CD4-positive, alpha-beta T cell (primary cell): ENCODE data around the gene ANKHD1. TPM values are rescaled to one million over a fixed set of nuclear protein-coding genes. Genes with fewer than 3 reads are reported as not detected.

Source experiments
- ATAC-seq: fragments of 200-7000 bp; cut with Tn5 transposase; one replicate; pipeline ENCODE4 v1.10.0; 2022; ENCODE audit warnings: mild to moderate bottlenecking; ENCODE audit not compliant: poor library complexity
- CTCF ChIA-PET: fragments of 350-600 bp; sonication (Branson Sonifier 250); formaldehyde crosslinking; loops from one replicate; lab custom pipeline; 2021; ENCODE audit warnings: antibody characterized with exemption, inconsistent platforms; lab: Charles Lee
- POLR2A ChIA-PET: fragments of 350-600 bp; sonication (Branson Sonifier 250); formaldehyde crosslinking; loops from one replicate; lab custom pipeline; 2021; ENCODE audit warnings: antibody characterized with exemption, inconsistent platforms; lab: Charles Lee
- DNase-seq, 14 experiments: peaks; one replicate each; pipeline ENCODE4 v3.0.0-alpha.2; 2013 to 2020; ENCODE audit warnings: mixed read lengths in 2 of 14
- H3K27ac ChIP-seq, 2 donors: one replicate each; pipeline versions ENCODE4 v1.5.1 to v1.7.0; 2013; ENCODE audit warnings: low read length in 2 of 2, low read depth in 1 of 2, mild to moderate bottlenecking in 1 of 2
- H3K27me3 ChIP-seq, 2 experiments: 1 replicate in 1 of 2; 2 replicates in 1 of 2; pipeline versions ENCODE4 v1.6.1 to v1.7.0; 2013; ENCODE audit warnings: low read length in 2 of 2, control low read depth in 1 of 2, mild to moderate bottlenecking in 1 of 2, moderate library complexity in 1 of 2; ENCODE audit not compliant: insufficient read depth in 2 of 2, control insufficient read depth in 1 of 2
- H3K36me3 ChIP-seq: one replicate; pipeline ENCODE4 v1.6.1; 2013; ENCODE audit warnings: low read length, control low read depth; ENCODE audit not compliant: insufficient read depth
- H3K4me1 ChIP-seq: one replicate; pipeline ENCODE4 v1.6.1; 2013; ENCODE audit warnings: low read length, control low read depth; ENCODE audit not compliant: insufficient read depth
- H3K4me3 ChIP-seq: one replicate; pipeline ENCODE4 v1.5.1; 2013; ENCODE audit warnings: mild to moderate bottlenecking, low read length, moderate library complexity
- H3K9me3 ChIP-seq, 2 experiments: 1 replicate in 1 of 2; 2 replicates in 1 of 2; pipeline versions ENCODE4 v1.6.1 to v1.7.0; 2013; ENCODE audit warnings: low read length in 2 of 2, mild to moderate bottlenecking in 2 of 2, control low read depth in 1 of 2, moderate library complexity in 1 of 2; ENCODE audit not compliant: control insufficient read depth in 1 of 2, insufficient read depth in 1 of 2
- H3K27ac Mint-ChIP-seq: one replicate; pipeline ENCODE4 v1.8.0; 2020; ENCODE audit warnings: mixed read lengths
- H3K27me3 Mint-ChIP-seq: one replicate; pipeline ENCODE4 v1.8.0; 2021; ENCODE audit warnings: mixed read lengths
- H3K36me3 Mint-ChIP-seq: one replicate; pipeline ENCODE4 v1.8.0; 2021; ENCODE audit warnings: low read depth, mixed read lengths
- H3K4me1 Mint-ChIP-seq: one replicate; pipeline ENCODE4 v1.8.0; 2021; ENCODE audit warnings: low read depth, mixed read lengths
- H3K4me3 Mint-ChIP-seq: one replicate; pipeline ENCODE4 v1.8.0; 2020; ENCODE audit warnings: mild to moderate bottlenecking, mixed read lengths
- H3K9me3 Mint-ChIP-seq: one replicate; pipeline ENCODE4 v1.8.0; 2020; ENCODE audit warnings: mixed read lengths
- CTCF ChIP-seq: fragments of 200-600 bp; IDR thresholded peaks from one replicate; pipeline ENCODE4 v1.8.0; 2022; ENCODE audit warnings: antibody characterized with exemption, mild to moderate bottlenecking
- intact Hi-C, 2 experiments: fragments of 100-400 bp; cut with DNase I in 1 of 2; cut with micrococcal nuclease in 1 of 2; formaldehyde crosslinking; loops; one replicate each; pipeline versions ENCODE4 v1.15.1 to v1.9.0; 2023 to 2025; cut with DNase I, micrococcal nuclease
- total RNA-seq, 174 experiments: library from RNA in 2 of 174; stranded (reverse) in 2 of 174; gene quantifications; one replicate each; pipeline ENCODE4 v1.2.3 and lab custom pipeline; 2021 to 2026

ANKHD1 gene
- total RNA-seq, 2 experiments from 2014 or later = 202 to 212 TPM

- peak in 11 of 14 experiments; percentile 10 to 65 (median 22) for DNase-seq
- intact Hi-C loops = loop anchor here (1.0 to 2.0 kb wide), 4 partner anchors 260 to 348 kb away; partner anchors contain the start of gene CD14 (in 1 of the 2)
- peaks cover 5% of the 10 kb centered on the region for H3K4me1 ChIP-seq
- no peaks in the 10 kb centered on the region for H3K9me3 ChIP-seq
- Mint-ChIP-seq H3K27me3 (no peaks in the 10 kb centered on the region), H3K27ac (no peak overlapping the region), H3K36me3 (no peaks in the 10 kb centered on the region), H3K4me1 (no peaks in the 10 kb centered on the region), H3K9me3 (no peaks in the 10 kb centered on the region), H3K4me3 (no peak overlapping the region)
- H3K4me3 ChIP-seq = no peak overlapping the region
- TF ChIP-seq CTCF = peak; percentile 83
- no peak overlapping the region for H3K27ac ChIP-seq
- POLR2A ChIA-PET = interaction anchor here (1.4 kb wide), 1 partner anchor 29 kb away, joined by 9 read pairs; the partner anchor contains the start of gene ANKHD1
- peak; percentile 66 for ATAC-seq
- H3K36me3 ChIP-seq = no peaks in the 10 kb centered on the region
- CTCF ChIA-PET = interaction anchor here (0.9 to 1.8 kb wide), 15 partner anchors 10 to 347 kb away, joined by 3 to 13 read pairs (median 4); partner anchors contain the start of genes ANKHD1, EIF4EBP3 and ZMAT2
- no peaks in the 10 kb centered on the region for H3K27me3 ChIP-seq
Measured at GRCh38 chr5:140372971-140373487, 28.6 kb upstream of the ANKHD1 start.

GRCh38 chr5:140381351-140381750 is 20.3 kb upstream of the ANKHD1 start:
- peaks cover 6% of the 10 kb centered on the region for H3K4me1 Mint-ChIP-seq
- H3K4me3 ChIP-seq = no peak overlapping the region
- H3K27me3 Mint-ChIP-seq = no peaks in the 10 kb centered on the region
- no peaks in the 10 kb centered on the region for H3K9me3 Mint-ChIP-seq
- H3K4me1 ChIP-seq = peaks cover 4% of the 10 kb centered on the region
- H3K27me3 ChIP-seq = no peaks in the 10 kb centered on the region
- no peak overlapping the region for H3K4me3 Mint-ChIP-seq
- TF ChIP-seq CTCF = no peak
- H3K9me3 ChIP-seq = no peaks in the 10 kb centered on the region
- no peak overlapping the region for H3K27ac Mint-ChIP-seq
- POLR2A ChIA-PET = no interaction called here
- H3K36me3 Mint-ChIP-seq = no peaks in the 10 kb centered on the region
- intact Hi-C loops = no loop called here
- H3K36me3 ChIP-seq = no peaks in the 10 kb centered on the region
- DNase-seq = no peak
- no peak for ATAC-seq
- H3K27ac ChIP-seq = no peak overlapping the region
- CTCF ChIA-PET = interaction anchor here (1.0 kb wide), 1 partner anchor 18 kb away, joined by 3 read pairs; no protein-coding TSS in a partner anchor

GRCh38 chr5:140381972-140382371 is 19.7 kb upstream of the ANKHD1 start:
- no peak for ATAC-seq
- H3K9me3 ChIP-seq = no peaks in the 10 kb centered on the region
- intact Hi-C loops = no loop called here

More at GRCh38 chr5:140381972-140382371, 19.7 kb upstream of the ANKHD1 start:
- Mint-ChIP-seq H3K4me1 (peaks cover 6% of the 10 kb centered on the region), H3K27me3 (no peaks in the 10 kb centered on the region), H3K4me3 (no peak overlapping the region), H3K9me3 (no peaks in the 10 kb centered on the region), H3K27ac (no peak overlapping the region), H3K36me3 (no peaks in the 10 kb centered on the region)
- no peak for TF ChIP-seq CTCF
- H3K4me3 ChIP-seq = no peak overlapping the region
- H3K27ac ChIP-seq = no peak overlapping the region
- ChIA-PET CTCF (no interaction called here), POLR2A (no interaction called here)
- no peaks in the 10 kb centered on the region for H3K36me3 ChIP-seq
- H3K4me1 ChIP-seq = peaks cover 4% of the 10 kb centered on the region
- no peak for DNase-seq
- no peaks in the 10 kb centered on the region for H3K27me3 ChIP-seq
